ENCODE results near the gene ZC3H7A. TPM values are rescaled to one million over a fixed set of nuclear protein-coding genes. Genes with fewer than 3 reads are reported as not detected.

ZC3H7A gene
- total RNA-seq, 1 donor from 2014 or later = 66.3 TPM

DNA sequence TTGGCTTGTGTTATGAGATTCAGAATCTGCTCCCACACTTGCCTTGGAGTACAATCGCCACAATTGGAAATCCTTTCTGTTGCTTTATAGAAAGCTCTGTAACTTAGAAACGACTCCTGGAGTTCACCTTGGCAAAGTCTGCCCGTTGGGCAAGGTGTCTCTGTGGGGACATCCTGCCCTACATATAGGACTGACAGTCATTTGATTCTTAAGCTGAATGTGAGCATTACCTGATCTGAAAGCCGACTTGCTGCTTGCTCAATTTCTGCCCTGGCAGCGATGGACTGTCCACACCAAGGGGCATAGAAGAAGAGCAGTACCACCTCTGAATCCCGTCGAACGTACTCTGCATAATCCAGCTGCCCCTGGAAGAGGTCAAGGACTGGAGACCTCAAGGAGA is 61.3 kb downstream of the ZC3H7A start:
- Histone ChIP-seq H3K27ac (no peak overlapping the region), H3K4me1 (peaks cover 90% of the 10 kb centered on the region), H3K36me3 (peaks cover 81% of the 10 kb centered on the region), H3K9me3 (no peaks in the 10 kb centered on the region), H3K27me3 (ENCODE audit: low read depth) (no peaks in the 10 kb centered on the region), H3K4me3 (no peak overlapping the region)
- DNase-seq (no peak), ATAC-seq (no peak)
- intact Hi-C loops (cut with DNase I) = no loop called here
- TF ChIP-seq, protein P1, sequence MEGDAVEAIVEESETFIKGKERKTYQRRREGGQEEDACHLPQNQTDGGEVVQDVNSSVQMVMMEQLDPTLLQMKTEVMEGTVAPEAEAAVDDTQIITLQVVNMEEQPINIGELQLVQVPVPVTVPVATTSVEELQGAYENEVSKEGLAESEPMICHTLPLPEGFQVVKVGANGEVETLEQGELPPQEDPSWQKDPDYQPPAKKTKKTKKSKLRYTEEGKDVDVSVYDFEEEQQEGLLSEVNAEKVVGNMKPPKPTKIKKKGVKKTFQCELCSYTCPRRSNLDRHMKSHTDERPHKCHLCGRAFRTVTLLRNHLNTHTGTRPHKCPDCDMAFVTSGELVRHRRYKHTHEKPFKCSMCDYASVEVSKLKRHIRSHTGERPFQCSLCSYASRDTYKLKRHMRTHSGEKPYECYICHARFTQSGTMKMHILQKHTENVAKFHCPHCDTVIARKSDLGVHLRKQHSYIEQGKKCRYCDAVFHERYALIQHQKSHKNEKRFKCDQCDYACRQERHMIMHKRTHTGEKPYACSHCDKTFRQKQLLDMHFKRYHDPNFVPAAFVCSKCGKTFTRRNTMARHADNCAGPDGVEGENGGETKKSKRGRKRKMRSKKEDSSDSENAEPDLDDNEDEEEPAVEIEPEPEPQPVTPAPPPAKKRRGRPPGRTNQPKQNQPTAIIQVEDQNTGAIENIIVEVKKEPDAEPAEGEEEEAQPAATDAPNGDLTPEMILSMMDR (IDR thresholded peaks at IDR 0.05) = no peak

GRCh38 chr16:11734653-11735043 is 62.4 kb downstream of the ZC3H7A start:
- no peak overlapping the region for H3K4me3 ChIP-seq
- H3K4me1 ChIP-seq = peaks cover 89% of the 10 kb centered on the region
- no peak for DNase-seq
- H3K27me3 ChIP-seq (ENCODE audit: low read depth) = no peaks in the 10 kb centered on the region
- H3K9me3 ChIP-seq = no peaks in the 10 kb centered on the region
- intact Hi-C loops (cut with DNase I) = no loop called here
- peaks cover 92% of the 10 kb centered on the region for H3K36me3 ChIP-seq
- TF ChIP-seq, protein P1 (IDR thresholded peaks at IDR 0.05) = no peak
- ATAC-seq = peak; percentile 18 to 53
- peak overlapping the region; percentile 34 for H3K27ac ChIP-seq

DNA sequence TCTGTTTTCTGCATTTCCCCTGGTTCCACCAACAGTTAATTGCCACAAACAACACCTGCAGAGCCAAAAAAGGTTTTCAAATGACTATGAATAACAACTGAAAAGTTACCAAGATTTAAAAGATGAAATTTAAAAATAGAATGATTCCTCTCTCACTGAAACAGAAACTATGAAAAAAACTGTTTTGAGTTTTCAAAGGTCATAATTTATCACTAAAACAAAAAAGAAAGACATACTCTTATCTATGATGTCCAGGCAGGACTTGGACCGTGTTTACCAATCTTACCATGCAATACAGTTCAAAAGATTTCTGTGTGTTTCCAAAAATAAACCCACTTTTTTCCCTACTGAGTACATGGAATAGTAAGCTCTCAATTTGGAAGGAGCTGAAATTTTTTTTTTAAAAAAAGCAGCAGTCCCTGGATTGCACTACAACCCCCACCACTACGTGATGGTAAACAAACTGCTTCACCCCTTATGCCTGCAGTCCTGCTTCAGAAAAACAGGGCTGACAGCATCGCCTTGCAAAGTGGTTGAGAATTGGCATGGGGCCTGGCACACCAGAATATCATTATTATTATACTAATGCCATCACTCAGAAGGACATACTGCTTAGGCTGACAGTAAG is 62.9 kb downstream of the ZC3H7A start:
- Histone ChIP-seq H3K9me3 (no peaks in the 10 kb centered on the region), H3K27me3 (ENCODE audit: low read depth) (no peaks in the 10 kb centered on the region), H3K4me1 (peaks cover 89% of the 10 kb centered on the region), H3K36me3 (peaks cover 95% of the 10 kb centered on the region), H3K27ac (peak overlapping the region; percentile 34), H3K4me3 (no peak overlapping the region)
- intact Hi-C loops (cut with DNase I) = no loop called here
- TF ChIP-seq, protein P1 (IDR thresholded peaks at IDR 0.05) = no peak
- DNase-seq (no peak), ATAC-seq (peak; percentile 61)

DNA sequence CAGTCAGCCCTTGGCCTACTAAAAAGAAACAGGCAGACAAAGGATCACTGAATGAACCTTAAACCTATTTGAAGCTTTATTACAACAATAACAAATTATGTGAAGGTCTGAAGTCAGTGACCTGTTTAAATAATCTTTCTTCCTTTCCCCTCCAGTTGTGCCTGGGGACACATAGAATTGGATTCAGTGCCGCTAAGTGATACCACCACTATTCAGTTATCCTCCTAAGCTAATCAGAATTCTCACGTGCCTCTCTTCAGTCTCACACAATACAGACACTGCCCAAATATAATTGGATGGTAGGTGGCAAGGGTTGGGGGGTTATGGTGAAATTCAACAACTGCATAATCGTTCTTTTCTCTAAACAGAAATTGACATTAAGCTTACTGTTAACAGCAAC is 65.8 kb downstream of the ZC3H7A start:
- Histone ChIP-seq H3K4me3 (no peak overlapping the region), H3K9me3 (no peaks in the 10 kb centered on the region), H3K27me3 (ENCODE audit: low read depth) (no peaks in the 10 kb centered on the region), H3K4me1 (peaks cover 91% of the 10 kb centered on the region), H3K27ac (no peak overlapping the region), H3K36me3 (peaks cover 93% of the 10 kb centered on the region)
- TF ChIP-seq, protein P1 (IDR thresholded peaks at IDR 0.05) = no peak
- DNase-seq (no peak), ATAC-seq (no peak)
- intact Hi-C loops (cut with DNase I) = no loop called here

DNA sequence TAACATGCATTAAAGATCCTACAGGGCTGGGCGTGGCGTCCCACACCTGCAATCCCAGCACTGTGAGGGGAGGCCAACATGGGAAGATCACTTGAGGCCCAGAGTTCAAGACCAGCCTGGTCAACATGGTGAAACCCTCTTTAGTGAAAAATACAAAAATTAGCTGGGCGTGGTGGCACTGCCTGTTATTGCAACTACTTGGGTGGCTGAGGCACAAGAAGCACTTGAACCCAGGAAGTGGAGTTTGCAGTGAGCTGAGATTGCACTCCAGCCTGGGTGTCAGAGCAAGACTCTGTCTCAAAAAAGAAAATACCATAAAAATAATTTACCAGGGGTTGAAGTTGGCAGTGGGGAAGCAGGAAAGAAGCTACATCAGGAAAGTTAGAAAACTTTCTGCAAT is 67.3 kb downstream of the ZC3H7A start:
- TF ChIP-seq, protein P1 (IDR thresholded peaks at IDR 0.05) = no peak
- no peak for DNase-seq
- no peaks in the 10 kb centered on the region for H3K27me3 ChIP-seq (ENCODE audit: low read depth)
- H3K9me3 ChIP-seq = no peaks in the 10 kb centered on the region
- no peak overlapping the region for H3K27ac ChIP-seq
- H3K4me3 ChIP-seq = no peak overlapping the region
- peaks cover 93% of the 10 kb centered on the region for H3K36me3 ChIP-seq
- no peak for ATAC-seq
- intact Hi-C loops (cut with DNase I) = no loop called here
- peaks cover 79% of the 10 kb centered on the region for H3K4me1 ChIP-seq
